ENCODE measurements around the gene CCNG1.

DNA sequence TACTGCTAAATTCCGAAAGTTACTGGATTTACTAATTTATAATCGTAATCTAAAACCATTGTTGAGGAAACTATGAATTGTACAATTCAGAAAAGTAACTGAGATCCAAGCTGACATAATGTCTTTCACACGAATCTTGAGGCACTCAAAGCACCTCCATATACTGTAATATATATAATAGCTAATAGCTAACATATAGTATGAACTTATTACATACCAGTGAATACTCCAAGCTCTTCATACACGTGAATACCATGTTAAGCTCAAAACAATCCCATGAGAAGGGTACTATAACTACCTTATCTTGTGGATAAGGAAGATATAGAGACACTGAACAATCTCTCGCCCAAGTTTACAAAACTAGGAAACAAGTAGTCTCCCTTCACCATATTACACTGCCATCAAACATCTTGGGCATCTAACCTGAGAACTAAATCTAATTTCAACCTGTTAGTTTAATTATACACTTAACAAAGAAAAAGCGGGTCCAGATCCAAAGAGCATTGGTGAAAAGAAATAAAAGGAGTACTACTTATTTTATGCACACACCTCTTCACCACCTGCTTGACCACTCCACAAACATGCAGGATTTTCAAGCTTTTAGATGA, 21.5 kb downstream of the CCNG1 start:
- TF ChIP-seq, protein P1, sequence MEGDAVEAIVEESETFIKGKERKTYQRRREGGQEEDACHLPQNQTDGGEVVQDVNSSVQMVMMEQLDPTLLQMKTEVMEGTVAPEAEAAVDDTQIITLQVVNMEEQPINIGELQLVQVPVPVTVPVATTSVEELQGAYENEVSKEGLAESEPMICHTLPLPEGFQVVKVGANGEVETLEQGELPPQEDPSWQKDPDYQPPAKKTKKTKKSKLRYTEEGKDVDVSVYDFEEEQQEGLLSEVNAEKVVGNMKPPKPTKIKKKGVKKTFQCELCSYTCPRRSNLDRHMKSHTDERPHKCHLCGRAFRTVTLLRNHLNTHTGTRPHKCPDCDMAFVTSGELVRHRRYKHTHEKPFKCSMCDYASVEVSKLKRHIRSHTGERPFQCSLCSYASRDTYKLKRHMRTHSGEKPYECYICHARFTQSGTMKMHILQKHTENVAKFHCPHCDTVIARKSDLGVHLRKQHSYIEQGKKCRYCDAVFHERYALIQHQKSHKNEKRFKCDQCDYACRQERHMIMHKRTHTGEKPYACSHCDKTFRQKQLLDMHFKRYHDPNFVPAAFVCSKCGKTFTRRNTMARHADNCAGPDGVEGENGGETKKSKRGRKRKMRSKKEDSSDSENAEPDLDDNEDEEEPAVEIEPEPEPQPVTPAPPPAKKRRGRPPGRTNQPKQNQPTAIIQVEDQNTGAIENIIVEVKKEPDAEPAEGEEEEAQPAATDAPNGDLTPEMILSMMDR (IDR thresholded peaks at IDR 0.05): no peak
- TF ChIP-seq POLR2A (IDR thresholded peaks at IDR 0.05): no peak
